Endothelial cell of umbilical vein (primary cell): ENCODE measurements around the gene SLC39A11. TPM values are rescaled to one million over a fixed set of nuclear protein-coding genes. Genes with fewer than 3 reads are reported as not detected.

Source experiments
- BruUV-seq: library from RNA; stranded (reverse); fragments of 400-500 nt; replicated peaks from 2 replicates; lab custom pipeline; 2021; lab: Mats Ljungman, UMichigan
- CTCF ChIA-PET: fragments of 300-600, 350-600 bp; sonication (Branson Sonifier 250); formaldehyde crosslinking; loops from one replicate; lab custom pipeline; 2021; ENCODE audit warnings: antibody characterized with exemption, inconsistent platforms; lab: Charles Lee
- POLR2A ChIA-PET: fragments of 300-600, 350-600 bp; sonication (Branson Sonifier 250); formaldehyde crosslinking; loops from one replicate; lab custom pipeline; 2021; ENCODE audit warnings: antibody characterized with exemption, inconsistent platforms; lab: Charles Lee
- DNase-seq: peaks from one replicate; pipeline ENCODE4 v3.0.0-alpha.2; 2011; ENCODE audit warnings: low read depth, low spot score
- FAIRE-seq: peaks from 2 replicates; lab custom pipeline; 2011; peaks lifted over from hg19 to GRCh38; lab: Jason Lieb, UNC
- H2AFZ ChIP-seq: 2 replicates; pipeline ENCODE4 v1.6.0; 2012; ENCODE audit warnings: low read depth, low read length, control low read depth, inconsistent platforms
- H3K27ac ChIP-seq: 2 replicates; pipeline ENCODE4 v1.5.1; 2011; ENCODE audit warnings: low read depth, mild to moderate bottlenecking, control low read depth, low read length, moderate library complexity; ENCODE audit not compliant: insufficient read depth
- H3K27me3 ChIP-seq, 2 experiments: 2 replicates each; pipeline versions ENCODE4 v1.6.0 to v1.6.1; 2011; ENCODE audit warnings: low read length in 2 of 2, mixed read lengths in 1 of 2; ENCODE audit not compliant: control insufficient read depth in 2 of 2, insufficient read depth in 2 of 2
- H3K36me3 ChIP-seq, 2 experiments: 2 replicates in 1 of 2; 3 replicates in 1 of 2; pipeline ENCODE4 v1.5.1; 2011; ENCODE audit warnings: low read length in 2 of 2, mild to moderate bottlenecking in 1 of 2, moderate library complexity in 1 of 2; ENCODE audit not compliant: control insufficient read depth in 2 of 2, insufficient read depth in 2 of 2; ENCODE audit errors: extremely low read depth in 1 of 2
- H3K4me1 ChIP-seq: 3 replicates; pipeline ENCODE4 v1.5.1; 2011; ENCODE audit warnings: mild to moderate bottlenecking, low read length; ENCODE audit not compliant: control insufficient read depth, insufficient read depth; ENCODE audit errors: extremely low read depth
- H3K4me2 ChIP-seq: 2 replicates; pipeline ENCODE4 v1.6.1; 2011; ENCODE audit warnings: low read length, control low read depth, mixed read lengths; ENCODE audit not compliant: insufficient read depth
- H3K4me3 ChIP-seq, 3 experiments: fragments of 200-600 bp in 1 of 3; sonication (generic), shearing (Covaris generic) in 1 of 3; replicated peaks in 1 of 3; 2 replicates each; pipeline ENCODE4 v1.5.1; 2011 to 2016; ENCODE audit warnings: control low read depth in 3 of 3, low read length in 3 of 3, mild to moderate bottlenecking in 2 of 3, inconsistent platforms in 1 of 3, low read depth in 1 of 3, moderate library complexity in 1 of 3; ENCODE audit not compliant: insufficient read depth in 1 of 3
- H3K79me2 ChIP-seq: 2 replicates; pipeline ENCODE4 v1.6.0; 2012; ENCODE audit warnings: low read length, inconsistent platforms; ENCODE audit not compliant: control insufficient read depth, insufficient read depth
- H3K9ac ChIP-seq: replicated peaks from 2 replicates; pipeline ENCODE3; 2011; ENCODE audit warnings: low read length, control low read depth; ENCODE audit not compliant: insufficient read depth; ENCODE audit errors: extremely low read depth
- H3K9me1 ChIP-seq: replicated peaks from 3 replicates; pipeline ENCODE4 v1.6.0; 2011; ENCODE audit warnings: mild to moderate bottlenecking, low read length; ENCODE audit not compliant: control insufficient read depth, insufficient read depth; ENCODE audit errors: extremely low read depth
- H3K9me3 ChIP-seq: replicated peaks from 2 replicates; pipeline ENCODE4 v1.5.1; 2012; ENCODE audit warnings: low read length, inconsistent platforms; ENCODE audit not compliant: control insufficient read depth, insufficient read depth
- H4K20me1 ChIP-seq: replicated peaks from 2 replicates; pipeline ENCODE3; 2011; ENCODE audit warnings: mild to moderate bottlenecking, low read length; ENCODE audit not compliant: control insufficient read depth, insufficient read depth; ENCODE audit errors: extremely low read depth
- EZH2 ChIP-seq: IDR thresholded peaks from 2 replicates; pipeline ENCODE4 v1.6.1; 2012; ENCODE audit warnings: borderline replicate concordance, low read depth, mild to moderate bottlenecking, moderate library complexity, low read length, inconsistent platforms; ENCODE audit not compliant: severe bottlenecking
- FOS ChIP-seq: IDR thresholded peaks from 2 replicates; pipeline ENCODE4 v1.6.1; 2011; ENCODE audit warnings: mild to moderate bottlenecking, low read length, moderate library complexity, borderline replicate concordance; ENCODE audit not compliant: insufficient read depth
- GATA2 ChIP-seq: IDR thresholded peaks from 2 replicates; pipeline ENCODE4 v1.7.0; 2011; ENCODE audit warnings: low read depth, mild to moderate bottlenecking, moderate library complexity, mixed read lengths, low read length; ENCODE audit not compliant: insufficient read length, insufficient read depth
- JUN ChIP-seq: IDR thresholded peaks from 2 replicates; pipeline ENCODE4 v1.6.1; 2011; ENCODE audit warnings: borderline replicate concordance, low read depth; ENCODE audit not compliant: insufficient read length, insufficient read depth
- MAX ChIP-seq: IDR thresholded peaks from 2 replicates; pipeline ENCODE4 v1.6.1; 2011; ENCODE audit not compliant: insufficient read depth, insufficient read length
- POLR2A ChIP-seq: IDR thresholded peaks from 2 replicates; pipeline ENCODE4 v1.6.1; 2012; ENCODE audit warnings: low read depth, mild to moderate bottlenecking, control low read depth, low read length
- POLR2AphosphoS5 ChIP-seq: IDR thresholded peaks from 2 replicates; pipeline ENCODE4 v1.6.1; 2012; ENCODE audit warnings: low read depth, mild to moderate bottlenecking, control low read depth, low read length, moderate library complexity; ENCODE audit not compliant: insufficient read depth
- dilution Hi-C: fragments of 300-500 bp; cut with MboI; formaldehyde crosslinking; loops from one replicate; pipeline ENCODE4 v1.15.0; 2019; ENCODE audit warnings: low sequenced_read_pairs; ENCODE audit not compliant: extremely low pct_ligation_motif_present
- intact Hi-C: fragments of 100-400 bp; cut with micrococcal nuclease; formaldehyde crosslinking; loops from one replicate; pipeline ENCODE4 v1.10.0; 2022
- polyA plus RNA-seq, 4 experiments: library from polyadenylated mRNA; depleted of rRNA in 3 of 4; stranded (reverse) in 3 of 4; unstranded in 1 of 4; fragments of >200 nt; gene quantifications; 2 replicates each; pipeline versions ENCODE4 v1.2.1 to v1.2.3, GENCODE V29; 2011 to 2012; ENCODE audit warnings: missing spikeins in 1 of 4
- total RNA-seq: library from RNA; stranded (reverse); gene quantifications from 2 replicates; pipeline ENCODE4 v1.2.3, GENCODE V29; 2021

SLC39A11 gene
- total and polyA plus RNA-seq, 2 donors (not counting 3 experiments of a cell fraction or from before 2014, with no cell fraction given) = 8.1 to 11.9 TPM

GRCh38 chr17:72977771-72978417 is 114.6 kb downstream of the SLC39A11 start:
- POLR2A ChIA-PET = no interaction called here
- DNase-seq (no peak), FAIRE-seq (no peak)
- no peak for TF ChIP-seq EZH2
- no peak for TF ChIP-seq POLR2A
- no peak for TF ChIP-seq GATA2
- TF ChIP-seq FOS = no peak
- TF ChIP-seq JUN = no peak
- no peak for TF ChIP-seq POLR2AphosphoS5
- TF ChIP-seq MAX = no peak
- peaks cover 17% of the 10 kb centered on the region for H3K4me1 ChIP-seq
- no peaks in the 10 kb centered on the region for H3K9me1 ChIP-seq
- H3K4me3 ChIP-seq = no peak overlapping the region
- H4K20me1 ChIP-seq = no peaks in the 10 kb centered on the region
- H3K9ac ChIP-seq = no peak overlapping the region
- H3K79me2 ChIP-seq = no peaks in the 10 kb centered on the region
- no peaks in the 10 kb centered on the region for H3K9me3 ChIP-seq
- no peaks in the 10 kb centered on the region for H3K36me3 ChIP-seq
- intact Hi-C loops = no loop called here
- BruUV-seq = no TSS peak
- no peaks in the 10 kb centered on the region for H3K27me3 ChIP-seq
- CTCF ChIA-PET = interaction anchor here (0.9 to 5.2 kb wide), 2 partner anchors 8 to 76 kb away, joined by 4 to 36 read pairs; no protein-coding TSS in a partner anchor
- dilution Hi-C loops = no loop called here
- no peak overlapping the region for H3K27ac ChIP-seq
- H2AFZ ChIP-seq = peak overlapping the region; percentile 84
- no peak overlapping the region for H3K4me2 ChIP-seq
